Middle frontal gyrus (tissue), 1 donor: Measurements from ENCODE around the gene SMIM14.
"Not testable (repeated sequence)": the region's sequence is repeated elsewhere in the genome, so short reads cannot be mapped to it uniquely, and the experiment has no call there.

Source experiments
- DNase-seq: peaks from one replicate; pipeline ENCODE4 v3.0.0-alpha.2; 2015; ENCODE audit warnings: low spot score; ENCODE audit errors: extremely low spot score

The SMIM14 gene

DNA sequence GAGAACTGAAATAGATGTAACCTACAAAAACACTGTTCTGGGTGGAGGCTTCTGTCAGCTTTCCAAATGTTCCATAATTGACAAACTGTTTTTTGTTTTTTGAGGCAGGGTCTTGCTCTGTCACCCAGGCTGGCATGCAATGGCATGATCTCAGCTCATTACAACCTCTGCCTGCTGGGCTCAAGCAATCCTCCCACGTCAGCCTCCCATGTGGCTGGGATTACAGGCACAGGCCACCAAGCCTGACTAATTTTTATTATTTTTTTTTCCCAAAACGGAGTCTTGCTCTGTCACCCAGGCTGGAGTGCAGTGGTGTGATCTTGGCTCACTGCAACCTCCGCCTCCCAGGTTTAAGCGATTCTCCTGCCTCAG is 136.0 kb downstream of the SMIM14 start:
- not testable (repeated sequence) for DNase-seq

DNA sequence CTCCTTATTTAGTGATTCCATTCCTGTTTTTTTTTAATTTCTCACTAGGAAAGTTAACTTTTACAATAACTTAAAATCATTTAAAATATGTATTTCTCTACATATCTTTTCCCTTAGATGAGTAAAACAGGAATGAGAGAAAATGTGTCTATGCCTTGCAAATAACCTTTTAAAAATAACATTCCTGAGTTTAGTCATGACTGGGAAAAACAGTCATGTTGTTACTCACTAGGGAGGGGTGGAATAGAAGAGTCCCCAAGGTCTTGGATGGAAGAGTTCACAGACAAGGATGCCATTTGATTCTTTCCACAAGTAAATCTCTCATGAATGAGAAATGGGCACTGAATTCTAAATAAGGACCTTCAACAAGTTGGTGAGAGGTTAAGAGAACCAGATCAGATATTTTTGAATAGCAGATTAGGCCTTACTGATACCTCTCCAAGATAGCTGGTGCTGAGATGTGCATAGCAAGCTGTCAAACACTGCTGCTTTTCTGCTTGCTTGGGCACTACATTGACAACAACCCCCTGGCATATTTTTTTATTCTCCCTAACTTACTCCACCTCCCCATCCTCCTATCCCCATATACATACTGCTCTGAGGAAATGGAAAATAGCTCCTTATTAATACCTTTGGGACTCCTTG is 136.5 kb downstream of the SMIM14 start:
- DNase-seq, result no peak

DNA sequence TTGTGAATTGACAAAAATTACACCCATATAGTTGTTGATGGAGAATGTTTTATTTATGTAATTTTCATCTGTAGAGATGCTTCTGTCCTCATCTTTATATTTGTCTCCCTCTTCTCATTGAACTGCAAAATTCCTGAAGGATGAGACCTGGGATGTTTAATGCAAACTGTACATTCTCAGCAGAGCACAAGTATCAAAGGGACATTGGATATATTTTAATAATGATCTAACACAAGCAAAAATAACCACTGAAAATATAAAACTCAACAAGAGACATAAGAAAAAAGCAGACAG is 140.0 kb downstream of the SMIM14 start:
- DNase-seq, result no peak

DNA sequence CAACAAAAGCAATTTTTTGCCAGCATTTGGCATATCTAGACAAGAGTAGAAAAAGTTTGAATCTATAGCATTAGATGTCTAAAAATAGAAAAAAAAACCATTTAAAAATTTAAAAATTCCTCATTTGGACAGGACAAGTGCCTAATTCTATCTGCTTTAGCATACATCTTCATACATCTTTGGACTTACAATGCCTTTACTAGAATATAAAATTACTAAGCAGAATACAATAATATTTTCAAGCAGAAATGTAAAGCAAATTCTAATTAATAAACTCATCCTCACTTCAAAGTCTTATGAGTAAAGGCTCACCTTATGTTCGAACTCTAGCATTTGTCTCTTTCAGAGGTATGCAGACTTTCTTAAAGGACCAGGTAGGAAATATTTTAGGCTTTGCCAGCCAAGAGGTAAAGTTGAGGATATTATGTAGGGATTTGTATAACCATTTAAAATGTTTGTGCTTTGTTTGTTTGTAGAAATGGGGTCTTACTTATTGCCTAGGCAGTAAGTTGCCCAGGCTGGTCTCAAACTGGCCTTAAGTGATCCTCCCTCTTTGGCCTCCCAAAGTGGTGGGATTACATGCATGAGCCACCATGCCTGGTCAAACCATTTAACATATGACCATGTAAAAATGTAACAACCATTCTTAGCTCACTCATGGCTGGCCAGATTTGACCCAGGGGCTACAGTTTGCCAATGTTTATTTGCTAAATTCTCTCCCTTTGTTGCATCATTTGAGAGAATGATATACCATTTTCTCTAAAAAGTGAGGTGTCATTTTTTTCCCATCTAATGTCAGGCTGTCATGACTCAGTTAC is 140.5 kb downstream of the SMIM14 start:
- no peak for DNase-seq
